GM19240 (cell line): ENCODE results near the gene STUB1.

Experiments used
- DNase-seq: peaks from one replicate; pipeline ENCODE4 v3.0.0; 2011; ENCODE audit warnings: low spot score; ENCODE audit not compliant: insufficient read length

The STUB1 gene

DNA sequence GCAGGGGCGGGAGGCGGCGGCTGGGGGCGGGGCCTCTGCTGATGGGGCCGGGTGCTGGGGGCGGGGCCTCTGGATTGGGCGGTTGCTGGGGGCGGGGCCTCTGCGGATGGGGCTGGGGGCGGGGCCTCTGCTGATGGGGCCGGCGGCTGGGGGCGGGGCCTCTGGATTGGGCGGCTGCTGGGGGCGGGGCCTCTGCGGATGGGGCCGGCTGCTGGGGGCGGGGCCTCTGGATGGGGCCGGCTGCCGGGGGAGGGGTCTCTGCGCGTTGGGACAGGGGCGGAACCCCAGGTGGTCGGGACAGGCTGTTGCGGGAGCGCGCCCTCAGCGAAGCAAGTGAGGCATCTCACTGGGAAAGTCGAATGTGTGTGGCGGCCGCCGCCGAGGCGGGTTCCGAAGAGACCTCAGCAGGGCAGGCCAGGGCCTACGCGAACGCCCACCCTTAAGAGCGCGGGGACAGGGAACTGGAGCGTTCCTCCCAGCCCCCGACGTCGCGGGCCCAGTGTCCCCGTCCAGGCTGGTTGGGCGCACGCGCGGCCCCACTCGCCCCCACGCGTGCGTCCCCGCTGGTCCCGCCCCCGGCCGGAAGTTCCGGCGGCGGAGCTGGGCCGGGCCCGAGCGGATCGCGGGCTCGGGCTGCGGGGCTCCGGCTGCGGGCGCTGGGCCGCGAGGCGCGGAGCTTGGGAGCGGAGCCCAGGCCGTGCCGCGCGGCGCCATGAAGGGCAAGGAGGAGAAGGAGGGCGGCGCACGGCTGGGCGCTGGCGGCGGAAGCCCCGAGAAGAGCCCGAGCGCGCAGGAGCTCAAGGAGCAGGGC is at the start of gene STUB1:
TSS of gene STUB1 (plus strand) at position 597 of the 811 bp plus-strand sequence. CDS start at position 713, 116 bp downstream.
- DNase-seq = peak; percentile 67

DNA sequence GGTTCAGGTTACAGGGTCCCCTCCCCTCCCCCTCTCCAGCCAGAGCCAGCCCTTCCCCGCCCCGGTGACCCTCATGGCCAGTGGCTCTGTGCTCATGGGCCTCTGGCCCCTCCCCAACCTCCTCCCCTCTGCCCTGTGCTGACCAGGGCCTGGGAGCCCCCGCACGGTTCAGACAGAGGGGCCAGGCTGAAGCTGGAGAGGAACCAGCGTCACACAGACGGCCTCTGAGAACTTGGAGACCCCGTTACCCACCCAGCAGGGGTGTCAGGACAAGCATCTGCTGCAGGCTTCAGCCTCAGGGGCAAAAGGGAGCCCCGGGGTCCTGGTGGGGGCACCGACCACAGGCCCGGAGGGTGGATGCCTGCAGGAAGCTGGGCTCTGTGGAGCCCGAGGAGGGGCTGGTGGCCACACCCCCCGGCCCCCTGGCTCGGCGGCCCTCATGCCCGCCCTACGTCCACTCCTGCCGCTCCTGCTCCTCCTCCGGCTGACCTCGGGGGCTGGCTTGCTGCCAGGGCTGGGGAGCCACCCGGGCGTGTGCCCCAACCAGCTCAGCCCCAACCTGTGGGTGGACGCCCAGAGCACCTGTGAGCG is 49.3 kb upstream of the STUB1 start, which contains the start of gene WFIKKN1:
TSS of gene WFIKKN1 (plus strand) at position 171 of the 591 bp plus-strand sequence. CDS start at position 440, 269 bp downstream.
- DNase-seq = no peak

DNA sequence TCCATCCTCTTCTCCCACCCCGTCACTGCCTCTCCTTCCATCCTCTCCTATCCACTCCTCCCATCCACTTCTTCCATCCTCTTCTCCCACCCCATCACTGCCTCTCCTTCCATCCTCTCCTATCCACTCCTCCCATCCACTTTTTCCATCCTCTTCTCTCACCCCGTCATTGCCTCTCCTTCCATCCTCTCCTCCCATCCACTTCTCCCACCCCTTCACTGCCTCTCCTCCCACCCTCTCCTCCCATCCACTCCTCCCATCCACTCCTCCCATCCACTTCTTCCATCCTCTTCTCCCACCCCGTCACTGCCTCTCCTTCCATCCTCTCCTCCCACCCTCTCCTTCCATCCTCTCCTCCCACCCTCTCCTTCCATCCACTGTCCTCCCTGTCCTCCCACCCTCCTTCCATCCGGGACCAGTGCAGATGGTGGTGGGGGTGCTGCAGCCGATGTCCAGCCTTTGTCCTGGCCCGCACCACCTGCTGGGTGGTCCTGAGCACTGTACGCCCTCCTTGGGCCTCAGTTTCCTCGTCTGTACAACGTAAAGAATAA is 48.3 kb upstream of the STUB1 start:
- no peak for DNase-seq

DNA sequence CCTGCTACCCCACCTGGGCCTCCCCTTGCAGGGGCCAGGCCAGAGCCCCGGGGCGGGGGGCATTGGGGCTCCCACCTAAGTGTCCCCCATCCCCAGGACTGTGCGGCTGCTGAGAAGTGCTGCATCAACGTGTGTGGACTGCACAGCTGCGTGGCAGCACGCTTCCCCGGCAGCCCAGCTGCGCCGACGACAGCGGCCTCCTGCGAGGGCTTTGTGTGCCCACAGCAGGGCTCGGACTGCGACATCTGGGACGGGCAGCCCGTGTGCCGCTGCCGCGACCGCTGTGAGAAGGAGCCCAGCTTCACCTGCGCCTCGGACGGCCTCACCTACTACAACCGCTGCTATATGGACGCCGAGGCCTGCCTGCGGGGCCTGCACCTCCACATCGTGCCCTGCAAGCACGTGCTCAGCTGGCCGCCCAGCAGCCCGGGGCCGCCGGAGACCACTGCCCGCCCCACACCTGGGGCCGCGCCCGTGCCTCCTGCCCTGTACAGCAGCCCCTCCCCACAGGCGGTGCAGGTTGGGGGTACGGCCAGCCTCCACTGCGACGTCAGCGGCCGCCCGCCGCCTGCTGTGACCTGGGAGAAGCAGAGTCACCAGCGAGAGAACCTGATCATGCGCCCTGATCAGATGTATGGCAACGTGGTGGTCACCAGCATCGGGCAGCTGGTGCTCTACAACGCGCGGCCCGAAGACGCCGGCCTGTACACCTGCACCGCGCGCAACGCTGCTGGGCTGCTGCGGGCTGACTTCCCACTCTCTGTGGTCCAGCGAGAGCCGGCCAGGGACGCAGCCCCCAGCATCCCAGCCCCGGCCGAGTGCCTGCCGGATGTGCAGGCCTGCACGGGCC is 47.5 kb upstream of the STUB1 start:
- no peak for DNase-seq

DNA sequence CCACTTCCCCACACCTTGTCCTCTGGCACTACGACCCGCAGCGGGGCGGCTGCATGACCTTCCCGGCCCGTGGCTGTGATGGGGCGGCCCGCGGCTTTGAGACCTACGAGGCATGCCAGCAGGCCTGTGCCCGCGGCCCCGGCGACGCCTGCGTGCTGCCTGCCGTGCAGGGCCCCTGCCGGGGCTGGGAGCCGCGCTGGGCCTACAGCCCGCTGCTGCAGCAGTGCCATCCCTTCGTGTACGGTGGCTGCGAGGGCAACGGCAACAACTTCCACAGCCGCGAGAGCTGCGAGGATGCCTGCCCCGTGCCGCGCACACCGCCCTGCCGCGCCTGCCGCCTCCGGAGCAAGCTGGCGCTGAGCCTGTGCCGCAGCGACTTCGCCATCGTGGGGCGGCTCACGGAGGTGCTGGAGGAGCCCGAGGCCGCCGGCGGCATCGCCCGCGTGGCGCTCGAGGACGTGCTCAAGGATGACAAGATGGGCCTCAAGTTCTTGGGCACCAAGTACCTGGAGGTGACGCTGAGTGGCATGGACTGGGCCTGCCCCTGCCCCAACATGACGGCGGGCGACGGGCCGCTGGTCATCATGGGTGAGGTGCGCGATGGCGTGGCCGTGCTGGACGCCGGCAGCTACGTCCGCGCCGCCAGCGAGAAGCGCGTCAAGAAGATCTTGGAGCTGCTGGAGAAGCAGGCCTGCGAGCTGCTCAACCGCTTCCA is 46.7 kb upstream of the STUB1 start:
- DNase-seq = no peak

DNA sequence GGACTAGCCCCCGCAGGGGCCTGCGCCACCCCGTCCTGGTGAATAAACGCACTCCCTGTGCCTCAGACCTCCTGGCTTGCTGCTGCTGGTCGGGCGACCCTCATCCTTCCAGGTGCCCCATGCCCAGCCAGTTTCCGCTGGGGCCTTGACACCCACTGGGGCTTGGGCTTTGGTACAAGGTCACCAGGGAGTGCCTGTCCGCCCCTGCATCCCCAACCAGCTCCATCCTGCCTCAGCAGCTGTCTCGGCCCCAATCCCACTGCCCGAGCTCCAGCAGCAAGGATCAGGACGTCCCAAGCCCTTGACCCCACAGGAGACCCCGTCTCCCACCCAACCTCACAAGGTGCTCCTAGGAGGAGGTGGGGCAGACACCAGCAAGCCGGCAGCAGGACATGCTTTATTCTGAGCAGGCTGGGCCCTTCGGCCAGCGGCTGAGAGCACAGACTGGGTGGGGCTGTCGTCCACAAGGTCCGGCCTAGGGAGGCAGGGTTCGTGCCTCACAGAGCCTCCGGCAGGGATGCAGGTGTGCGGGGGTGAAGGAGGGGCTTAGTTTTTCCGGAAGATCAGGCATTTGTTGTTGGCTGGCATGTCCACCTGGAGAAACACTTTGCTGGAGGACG is 46.0 kb upstream of the STUB1 start:
- DNase-seq = no peak

DNA sequence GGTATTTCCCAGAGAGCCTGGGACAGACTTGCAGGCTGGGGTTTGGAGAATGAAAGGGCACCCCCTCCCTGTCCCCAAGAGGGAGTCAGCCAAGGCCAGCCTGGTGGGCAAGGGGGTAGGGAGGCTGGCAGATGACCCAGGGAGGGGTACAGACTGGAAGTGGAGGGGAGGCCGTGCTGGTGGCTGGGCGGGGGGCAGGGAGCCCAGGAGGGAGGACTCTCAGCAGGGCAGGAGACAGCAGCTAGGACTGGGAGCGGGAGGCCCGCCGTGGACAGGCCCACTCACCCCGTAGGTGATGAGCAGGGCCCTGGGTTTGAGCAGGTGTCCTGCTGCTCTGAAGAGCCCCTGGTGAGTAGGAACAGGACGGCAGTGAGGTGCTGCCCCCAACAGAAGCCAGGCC is 45.2 kb upstream of the STUB1 start:
- no peak for DNase-seq

DNA sequence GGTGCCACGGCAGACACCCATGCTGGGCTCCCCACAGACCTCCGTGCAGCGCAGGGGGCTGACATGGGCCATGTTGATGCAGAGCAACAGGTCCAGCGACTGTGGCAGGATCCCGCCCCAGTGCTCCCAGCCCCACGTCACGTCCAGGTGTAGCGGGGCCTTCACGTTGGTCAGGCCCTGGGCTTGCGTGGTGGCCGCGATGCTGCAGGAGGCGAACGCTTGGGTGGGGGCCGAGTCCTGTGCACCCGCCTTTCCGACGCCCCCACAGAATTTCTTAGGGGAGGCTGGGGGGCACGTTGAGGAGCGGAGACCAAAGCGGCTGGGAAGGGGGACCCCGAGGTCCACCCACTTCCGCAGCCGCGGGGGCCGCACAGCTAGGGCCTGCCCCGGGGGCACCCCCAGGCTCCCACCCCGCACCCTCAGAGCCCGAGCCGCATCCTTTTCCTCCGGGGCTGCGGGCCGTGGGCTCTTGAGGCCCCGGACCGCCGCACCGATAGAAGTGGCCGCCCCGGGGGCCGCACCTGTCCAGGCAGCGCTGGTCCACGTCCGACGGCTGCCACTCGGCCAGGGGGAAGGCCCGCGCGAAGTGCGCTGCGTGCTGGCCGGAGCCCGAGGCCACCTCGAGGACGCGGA is 44.5 kb upstream of the STUB1 start:
- no peak for DNase-seq

DNA sequence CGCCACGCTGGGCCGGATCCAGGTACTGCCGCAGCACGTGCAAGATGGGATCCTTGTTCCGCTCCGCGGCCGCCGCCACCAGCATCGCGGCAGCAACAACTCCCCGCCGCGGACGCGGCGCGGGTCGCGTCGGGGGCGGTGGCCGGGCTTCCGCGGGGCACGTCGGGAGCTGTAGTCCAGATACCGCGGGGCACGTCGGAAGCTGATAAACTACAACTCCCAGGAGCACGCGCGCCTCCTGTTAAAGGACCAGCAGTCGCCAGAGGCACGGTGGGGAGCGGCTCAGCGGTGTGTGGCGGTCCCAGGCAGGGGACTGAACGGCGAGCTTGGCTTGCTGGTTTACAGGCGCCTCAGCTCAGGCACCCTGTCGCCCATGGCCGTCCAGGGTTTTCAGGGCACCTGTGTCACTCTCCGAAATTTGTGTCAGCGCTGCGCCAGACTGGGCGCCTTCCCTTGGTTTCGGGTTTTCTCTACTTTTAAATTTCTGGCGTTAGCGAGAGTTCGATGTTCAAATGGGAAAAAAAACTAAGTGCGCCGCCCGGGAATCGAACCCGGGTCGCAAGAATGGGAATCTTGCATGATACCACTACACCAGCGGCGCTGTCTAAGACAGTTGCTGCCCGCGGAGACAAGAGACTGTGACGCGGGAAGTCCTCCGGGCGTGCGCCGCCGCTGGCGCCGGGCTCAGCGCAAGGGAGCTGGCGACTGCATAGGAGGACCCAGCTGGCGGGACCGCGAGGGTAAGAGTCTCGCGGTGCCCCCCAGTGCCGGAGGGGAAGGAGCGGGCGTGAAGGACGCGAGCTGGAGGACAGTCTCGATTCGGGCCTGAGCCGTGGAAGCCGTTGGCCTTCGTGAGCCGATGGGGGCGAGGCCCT is 43.8 kb upstream of the STUB1 start, which contains the start of gene METTL26:
TSS of gene METTL26 (minus strand) at position 100 of the 875 bp plus-strand sequence. CDS start at position 85, 15 bp downstream.
- peak; percentile 99 for DNase-seq

DNA sequence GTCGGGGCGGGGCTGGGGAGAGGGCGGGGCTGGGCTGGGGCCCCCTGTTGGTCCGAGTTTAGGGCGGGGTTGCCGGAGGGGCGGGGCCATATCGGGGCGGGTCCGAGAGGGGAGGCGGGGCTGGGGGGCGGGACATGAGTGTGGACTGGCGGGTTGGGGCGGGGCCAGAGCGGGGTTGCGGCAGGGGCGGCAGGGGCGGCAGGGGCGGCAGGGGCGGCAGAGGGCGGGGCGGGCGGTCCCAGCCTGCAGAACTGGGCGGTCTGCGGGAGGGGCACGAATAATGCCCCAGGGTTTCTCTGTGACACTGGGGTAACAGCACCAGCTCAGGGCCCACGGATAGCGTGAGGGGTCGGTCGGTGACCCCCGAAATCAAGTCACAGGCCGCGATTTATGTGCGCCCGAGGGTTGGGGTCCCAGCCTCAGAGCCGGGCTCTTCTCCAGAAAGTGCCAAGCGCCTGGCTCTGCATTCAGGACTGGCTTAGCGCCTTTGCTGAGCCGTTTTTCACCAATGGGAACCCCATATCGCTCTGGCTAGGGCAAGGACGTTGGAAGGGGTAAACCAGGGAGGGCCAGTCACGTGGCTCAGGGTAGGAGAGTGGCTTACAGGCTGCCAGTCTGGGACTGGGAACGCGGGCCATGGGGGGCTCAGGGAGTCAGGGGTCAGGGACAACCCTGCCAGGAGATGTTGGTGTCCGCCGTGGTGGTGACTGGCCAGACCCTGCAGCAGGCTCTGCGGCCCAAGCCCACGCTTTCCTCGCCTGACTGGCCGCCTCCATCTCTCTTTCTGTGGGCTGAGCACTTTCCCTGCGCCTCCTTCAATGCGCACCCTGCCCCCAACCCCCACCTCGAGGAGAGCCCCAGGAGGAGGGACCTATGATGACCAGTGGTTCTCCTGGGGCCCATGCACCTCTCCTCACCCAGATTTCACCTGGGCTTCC is 42.9 kb upstream of the STUB1 start:
- DNase-seq = peak; percentile 98

DNA sequence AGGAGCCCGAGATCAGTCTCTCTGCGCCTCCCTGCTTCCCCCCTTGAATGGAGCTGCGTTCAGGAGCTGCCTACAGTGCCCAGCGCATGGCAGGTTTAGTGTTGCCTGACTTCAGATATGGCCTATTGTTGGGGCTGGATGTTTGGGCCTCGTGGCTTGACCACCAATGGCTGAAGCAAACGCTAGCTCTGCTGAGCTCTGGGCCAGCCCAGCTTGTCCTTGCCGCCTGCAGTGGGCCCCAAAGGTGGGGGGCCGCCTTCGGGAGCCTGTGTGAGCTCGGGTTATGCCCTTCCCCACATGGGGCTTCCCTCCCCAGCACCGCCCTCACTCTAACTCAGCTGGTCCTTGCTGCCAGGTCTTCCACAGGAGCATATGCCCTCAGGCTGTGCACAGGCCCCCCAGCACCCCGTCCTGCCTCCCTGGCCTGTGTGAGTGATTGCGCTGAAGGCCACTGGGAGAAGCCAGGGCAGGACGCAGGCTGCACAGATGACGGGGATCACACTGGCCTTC is 42.1 kb upstream of the STUB1 start:
- no peak for DNase-seq

DNA sequence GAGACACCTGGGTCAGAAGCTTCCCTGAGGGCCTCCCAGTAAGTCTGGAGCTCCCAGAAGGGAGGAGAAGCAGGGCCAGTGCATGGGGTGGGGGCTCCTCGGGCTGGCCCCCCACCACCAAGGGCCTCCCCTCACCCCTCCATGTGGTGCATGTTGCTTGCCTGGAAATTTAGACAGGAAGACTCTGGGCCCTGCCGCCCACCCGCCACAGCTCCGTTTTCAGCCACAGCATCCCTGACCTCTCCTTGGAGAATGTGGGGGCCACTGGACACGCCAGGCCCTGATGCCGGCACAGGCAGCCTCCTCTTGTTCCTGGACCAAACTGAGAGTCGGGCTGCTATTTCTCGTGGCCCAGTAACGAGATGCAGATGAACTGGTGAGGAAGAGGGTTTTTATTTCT is 41.4 kb upstream of the STUB1 start:
- DNase-seq = no peak

DNA sequence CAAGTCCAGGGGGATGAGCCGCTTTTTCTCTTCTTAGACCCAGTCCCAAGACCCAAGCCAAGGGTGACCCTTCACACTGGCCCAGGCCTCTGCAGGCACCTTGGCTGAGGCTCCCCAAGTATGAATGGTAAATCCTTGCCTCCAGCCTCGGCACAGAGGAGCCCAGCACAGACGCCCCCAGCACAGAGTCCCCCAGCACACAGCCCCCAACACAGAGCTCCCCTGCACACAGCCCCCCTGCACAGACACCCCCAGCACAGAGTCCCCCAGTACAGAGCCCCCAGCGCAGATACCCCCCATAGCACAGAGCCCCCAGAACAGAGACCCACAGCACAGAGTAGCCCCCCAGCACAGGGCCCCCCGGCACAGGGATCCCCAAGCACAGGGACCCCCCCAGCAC is 39.6 kb upstream of the STUB1 start:
- DNase-seq = no peak

DNA sequence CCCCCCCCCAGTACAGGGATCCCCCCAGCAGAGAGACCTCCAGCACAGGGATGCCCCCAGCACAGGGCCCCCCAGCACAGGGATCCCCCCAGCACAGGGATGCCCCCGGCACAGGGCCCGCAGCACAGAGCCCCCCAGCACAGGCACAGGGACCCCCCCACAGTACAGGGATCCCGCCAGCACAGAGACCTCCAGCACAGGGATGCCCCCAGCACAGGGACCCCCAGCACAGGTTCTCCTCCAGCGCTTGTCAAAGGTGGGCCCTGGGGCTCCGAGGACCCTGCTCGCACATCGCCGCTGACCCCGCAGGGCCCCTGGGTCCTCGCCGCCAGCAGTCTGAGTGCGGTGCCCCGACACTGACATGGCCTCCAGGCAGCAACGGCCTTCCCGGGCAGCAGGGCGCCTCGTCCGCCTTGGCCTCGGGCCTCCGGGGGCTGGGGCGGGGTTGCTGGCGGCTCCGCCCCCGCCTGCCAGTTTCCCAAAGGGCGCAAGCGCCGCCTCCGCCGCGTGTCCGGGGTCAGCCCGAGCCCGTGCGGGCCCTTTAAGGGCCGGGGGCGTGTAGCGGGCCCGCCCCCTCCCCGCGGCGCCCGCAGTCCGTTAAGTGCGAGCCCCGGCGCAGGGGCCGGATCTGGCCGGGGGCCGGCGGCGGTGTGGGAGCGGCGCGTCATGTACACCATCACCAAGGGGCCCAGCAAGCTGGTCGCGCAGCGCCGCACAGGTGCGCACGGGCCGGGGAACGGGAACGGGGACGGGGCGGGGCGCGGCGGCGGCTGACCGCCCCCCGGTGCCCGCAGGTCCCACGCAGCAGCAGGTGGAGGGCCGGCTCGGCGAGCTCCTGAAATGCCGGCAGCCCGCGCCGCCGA is 38.7 kb upstream of the STUB1 start, which contains the start of gene MCRIP2:
TSS of gene MCRIP2 (plus strand) at position 503 of the 863 bp plus-strand sequence. CDS start at position 667, 164 bp downstream.
- peak; percentile 70 for DNase-seq

DNA sequence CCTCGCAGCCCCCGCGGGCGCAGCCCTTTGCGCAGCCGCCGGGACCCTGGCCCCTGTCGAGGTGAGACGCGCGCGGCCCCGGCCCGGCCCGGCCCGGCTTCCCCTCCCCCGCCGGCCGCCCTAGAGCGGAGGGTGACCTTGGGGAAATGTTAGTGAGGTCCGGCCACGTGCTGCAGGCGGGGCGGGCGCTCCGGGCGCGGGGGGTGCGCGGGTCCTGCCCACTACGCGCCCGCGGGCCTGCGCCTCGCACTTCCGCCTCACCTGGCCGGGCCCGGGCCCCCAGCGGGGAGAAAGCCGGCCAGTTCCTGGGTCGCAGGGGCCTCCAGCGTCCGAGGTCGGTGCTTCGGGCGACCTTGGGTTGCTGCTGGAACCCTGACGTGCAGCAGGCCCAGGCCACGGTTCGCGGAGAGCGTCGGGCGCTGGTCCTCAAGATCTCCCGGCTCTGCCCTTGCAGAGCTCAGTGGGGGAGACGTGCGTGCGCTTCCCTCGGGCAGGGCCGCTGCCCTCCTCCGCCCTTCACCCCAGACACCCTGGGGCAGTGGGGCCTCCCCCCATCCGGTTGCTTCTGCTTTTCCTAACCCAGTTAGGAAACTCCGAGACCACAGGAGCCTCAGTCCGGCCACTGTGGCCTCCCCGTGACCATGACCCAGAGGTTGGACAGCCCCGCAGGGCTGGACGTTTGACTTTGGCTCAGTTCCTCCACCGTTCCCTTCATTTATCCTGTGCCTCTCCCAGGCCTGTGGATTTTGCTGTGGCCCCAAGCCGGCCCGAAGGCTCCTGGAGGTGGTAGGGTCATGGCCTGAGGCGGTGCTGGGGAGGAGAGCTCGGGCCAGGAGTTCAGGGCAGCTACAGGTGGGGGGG is 37.8 kb upstream of the STUB1 start:
- no peak for DNase-seq

DNA sequence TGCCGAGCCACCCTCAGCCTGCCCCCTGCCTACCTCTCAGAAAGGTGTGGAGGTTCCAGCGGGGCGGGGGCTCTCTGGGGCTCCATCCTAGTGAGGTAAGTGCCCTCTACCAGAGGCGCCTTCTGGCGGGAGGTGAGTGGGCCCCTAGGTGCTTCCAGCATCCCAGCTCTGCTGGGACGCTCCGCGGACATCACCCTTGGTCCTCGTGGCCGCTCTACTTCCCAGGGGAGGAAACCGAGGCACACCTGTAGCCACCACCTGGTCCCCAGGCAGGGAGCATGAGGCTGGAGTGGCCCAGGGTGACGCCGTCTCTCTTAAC is 37.2 kb upstream of the STUB1 start:
- DNase-seq = no peak
